ENCODE data around the gene CHIC2. TPM values are rescaled to one million over a fixed set of nuclear protein-coding genes. Genes with fewer than 3 reads are reported as not detected.
"Not testable (repeated sequence)": the region's sequence is repeated elsewhere in the genome, so short reads cannot be mapped to it uniquely, and the experiment has no call there.

Gene CHIC2
- total RNA-seq, 1 experiment from 2014 or later, result 39.1 TPM

DNA sequence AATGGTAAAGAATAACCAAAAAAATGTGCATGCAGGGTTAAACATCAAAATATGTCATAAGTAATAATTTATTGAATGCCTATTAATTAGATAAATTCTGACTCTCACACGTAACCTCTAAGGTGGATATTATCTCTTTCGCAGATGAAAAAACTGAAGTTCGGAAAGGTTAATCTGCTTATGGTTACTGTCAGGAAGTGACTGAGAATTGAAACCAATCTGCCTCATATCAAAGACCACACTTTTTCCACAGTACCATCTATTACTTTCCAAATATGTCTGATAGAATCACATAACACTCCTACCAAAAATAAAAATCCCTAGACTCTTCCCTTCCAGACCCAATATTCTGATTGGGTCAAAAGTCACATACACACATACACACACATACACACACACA is 6.2 kb downstream of the CHIC2 start:
- Histone ChIP-seq H3K27ac (no peak overlapping the region), H3K4me1 (peaks cover 17% of the 10 kb centered on the region), H3K9me3 (replicated peaks) (no peaks in the 10 kb centered on the region), H3K4me3 (no peak overlapping the region), H3K27me3 (no peaks in the 10 kb centered on the region), H3K36me3 (no peaks in the 10 kb centered on the region)
- no peak for DNase-seq

DNA sequence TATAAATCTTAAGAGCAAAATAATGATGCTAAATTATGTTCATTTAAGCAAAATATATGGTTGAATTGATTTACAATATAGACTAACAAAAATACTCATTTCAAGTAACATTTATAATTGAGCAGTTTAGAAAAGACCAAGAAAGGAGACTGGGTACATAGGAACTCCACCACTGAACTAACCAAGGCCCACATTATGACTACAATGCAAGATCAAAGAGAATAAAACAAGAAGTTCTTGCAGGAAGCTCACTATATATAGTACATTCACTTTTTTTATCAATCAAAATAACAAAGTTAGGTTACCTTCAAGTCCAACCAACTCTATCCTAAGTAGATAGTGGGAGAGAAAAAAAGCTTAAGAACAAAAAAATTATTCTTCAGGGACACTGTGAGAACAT is 8.0 kb downstream of the CHIC2 start:
- DNase-seq, result no peak
- Histone ChIP-seq H3K27me3 (no peaks in the 10 kb centered on the region), H3K36me3 (no peaks in the 10 kb centered on the region; the same call in 1 of the 2 replicates), H3K27ac (no peak overlapping the region), H3K4me3 (no peak overlapping the region), H3K9me3 (replicated peaks) (no peaks in the 10 kb centered on the region), H3K4me1 (peaks cover 11% of the 10 kb centered on the region)

DNA sequence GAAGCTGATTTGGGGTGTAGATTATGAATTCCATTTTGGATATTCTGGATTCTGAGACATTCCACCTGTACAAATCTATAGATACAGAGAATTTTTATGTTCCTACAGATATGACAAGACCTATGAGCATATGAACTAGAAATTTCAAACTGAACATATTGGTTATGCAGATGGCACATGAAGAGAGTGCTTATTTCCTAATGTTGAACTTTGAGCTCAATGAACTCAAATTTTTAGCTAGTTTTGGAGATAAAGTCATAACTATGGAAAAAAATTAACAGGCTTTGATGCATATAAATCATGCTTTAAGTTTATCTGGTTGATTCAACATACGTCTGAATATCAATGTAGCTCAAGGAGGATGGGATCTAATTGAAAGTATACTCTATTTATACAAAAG is 8.9 kb downstream of the CHIC2 start:
- Histone ChIP-seq H3K36me3 (no peaks in the 10 kb centered on the region; the same call in 1 of the 2 replicates), H3K4me3 (no peak overlapping the region), H3K9me3 (replicated peaks) (no peaks in the 10 kb centered on the region), H3K27ac (no peak overlapping the region), H3K27me3 (no peaks in the 10 kb centered on the region), H3K4me1 (peaks cover 8% of the 10 kb centered on the region)
- DNase-seq, result no peak

DNA sequence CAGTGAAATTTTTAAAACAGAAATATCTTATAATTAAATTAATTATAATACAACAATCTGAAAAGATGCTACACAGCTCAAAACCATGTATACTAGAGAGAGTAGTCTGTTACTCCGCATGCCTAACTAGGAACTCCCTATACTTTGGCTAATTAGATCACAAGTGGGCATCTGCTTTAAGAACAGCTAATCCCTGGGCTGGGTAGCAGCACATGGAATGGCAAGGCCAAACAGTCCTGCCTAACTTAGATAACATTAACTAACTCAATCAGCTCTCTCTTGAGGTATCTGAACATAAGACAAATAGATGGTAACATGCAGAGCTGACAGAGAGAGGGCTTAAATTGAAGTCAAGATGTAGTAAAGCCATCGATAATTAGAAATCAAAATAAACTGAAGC is 9.9 kb downstream of the CHIC2 start:
- no peak for DNase-seq
- H3K4me3 ChIP-seq, result no peak overlapping the region
- no peaks in the 10 kb centered on the region; the same call in 1 of the 2 replicates for H3K36me3 ChIP-seq
- no peak overlapping the region for H3K27ac ChIP-seq
- peaks cover under 1% of the 10 kb centered on the region; the same call in 1 of the 2 replicates for H3K4me1 ChIP-seq
- H3K27me3 ChIP-seq, result no peaks in the 10 kb centered on the region
- H3K9me3 ChIP-seq (replicated peaks), result no peaks in the 10 kb centered on the region

DNA sequence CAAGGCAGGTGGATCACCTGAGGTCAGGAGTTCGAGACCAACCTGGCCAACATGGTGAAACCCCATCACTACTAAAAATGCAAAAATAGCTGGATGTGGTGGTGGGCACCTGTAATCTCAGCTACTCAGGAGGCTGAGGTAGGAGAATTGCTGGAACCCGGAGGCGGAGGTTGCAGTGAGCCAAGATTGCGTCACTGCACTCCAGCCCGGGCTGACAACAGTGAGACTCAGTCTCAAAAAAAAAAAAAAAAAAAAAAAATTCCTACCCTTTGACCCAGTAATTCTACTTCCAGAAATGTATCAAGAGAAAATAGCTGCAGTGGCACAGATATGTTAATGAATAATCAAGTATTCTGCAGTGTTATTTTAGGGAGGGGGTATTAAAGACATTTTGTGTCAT is 11.1 kb downstream of the CHIC2 start:
- not testable (repeated sequence) for H3K36me3 ChIP-seq; H3K27me3 ChIP-seq; H3K27ac ChIP-seq; DNase-seq; H3K4me3 ChIP-seq; H3K4me1 ChIP-seq; H3K9me3 ChIP-seq (replicated peaks)

DNA sequence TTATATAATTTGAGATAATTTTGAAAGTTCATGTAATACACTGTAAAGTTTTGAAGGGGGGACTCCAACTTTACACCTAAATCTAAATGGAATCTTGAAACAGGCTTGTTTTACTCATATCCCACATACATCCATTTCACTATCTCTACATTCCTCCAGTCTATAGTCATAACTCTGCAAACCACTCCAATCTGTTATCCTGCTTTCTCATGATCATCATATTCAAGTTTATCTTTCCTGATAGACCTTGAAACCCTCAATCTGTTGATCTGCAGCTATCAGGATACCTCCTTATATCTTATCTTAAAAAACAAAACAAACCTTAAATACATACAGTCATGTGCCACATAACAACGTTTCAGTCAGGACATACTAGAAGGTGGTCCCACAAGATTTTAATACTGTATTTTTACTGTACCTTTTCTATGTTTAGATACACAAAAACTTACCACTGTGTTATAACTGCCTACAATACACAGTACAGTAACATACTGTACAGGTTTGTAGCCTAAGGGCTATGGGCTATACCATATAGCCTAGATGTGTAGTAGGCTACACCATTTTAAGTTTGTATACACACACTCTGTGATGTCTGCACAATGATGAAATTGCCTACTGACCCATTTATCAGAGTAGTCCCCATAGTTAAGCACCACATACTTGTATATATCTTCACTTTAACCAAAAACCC is 14.0 kb downstream of the CHIC2 start:
- H3K27ac ChIP-seq, result no peak overlapping the region
- no peaks in the 10 kb centered on the region for H3K27me3 ChIP-seq
- no peak overlapping the region for H3K4me3 ChIP-seq
- H3K36me3 ChIP-seq, result peaks cover 14% of the 10 kb centered on the region
- no peaks in the 10 kb centered on the region for H3K4me1 ChIP-seq
- no peak for DNase-seq
- H3K9me3 ChIP-seq (replicated peaks), result no peaks in the 10 kb centered on the region; the same call in 1 of the 2 replicates

DNA sequence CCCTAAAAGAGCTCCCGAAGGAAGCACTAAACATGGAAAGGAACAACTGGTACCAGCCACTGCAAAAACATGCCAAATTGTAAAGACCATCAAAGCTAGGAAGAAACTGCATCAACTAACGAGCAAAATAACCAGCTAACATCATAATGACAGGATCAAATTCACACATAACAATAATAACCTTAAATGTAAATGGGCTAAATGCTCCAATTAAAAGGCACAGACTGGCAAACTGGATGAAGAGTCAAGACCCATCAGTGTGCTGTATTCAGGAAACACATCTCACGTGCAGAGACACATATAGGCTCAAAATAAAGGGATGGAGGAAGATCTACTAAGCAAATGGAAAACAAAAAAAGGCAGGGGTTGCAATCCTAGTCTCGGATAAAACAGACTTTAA is 20.8 kb downstream of the CHIC2 start:
- not testable (repeated sequence) for H3K9me3 ChIP-seq (replicated peaks)

DNA sequence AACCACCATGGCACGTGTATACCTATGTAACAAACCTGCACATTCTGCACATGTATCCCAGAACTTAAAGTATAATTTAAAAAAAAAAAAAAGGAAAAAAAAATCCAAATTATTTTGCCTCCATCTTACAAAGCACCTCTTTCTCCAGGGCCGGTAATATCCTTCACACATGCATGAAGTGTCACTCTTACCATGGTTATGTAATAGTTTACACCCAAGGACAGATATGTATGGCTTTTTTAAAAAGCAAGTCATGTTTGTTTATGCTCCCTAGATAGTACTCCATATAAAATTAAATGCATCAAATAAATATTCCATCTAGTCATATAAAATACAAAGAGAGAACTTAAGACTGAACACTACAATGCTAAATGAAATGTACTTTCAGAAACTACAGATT is 22.5 kb downstream of the CHIC2 start:
- Histone ChIP-seq H3K27me3 (no peaks in the 10 kb centered on the region), H3K4me1 (no peaks in the 10 kb centered on the region), H3K27ac (no peak overlapping the region), H3K9me3 (replicated peaks) (peaks cover 10% of the 10 kb centered on the region), H3K36me3 (peaks cover 6% of the 10 kb centered on the region), H3K4me3 (no peak overlapping the region)
- no peak for DNase-seq

More for the DNA sequence above, 20.8 kb downstream of the CHIC2 start:
- peaks cover 16% of the 10 kb centered on the region for H3K36me3 ChIP-seq
- H3K27me3 ChIP-seq, H3K4me3 ChIP-seq, DNase-seq, H3K4me1 ChIP-seq, H3K27ac ChIP-seq: not testable (repeated sequence)

DNA sequence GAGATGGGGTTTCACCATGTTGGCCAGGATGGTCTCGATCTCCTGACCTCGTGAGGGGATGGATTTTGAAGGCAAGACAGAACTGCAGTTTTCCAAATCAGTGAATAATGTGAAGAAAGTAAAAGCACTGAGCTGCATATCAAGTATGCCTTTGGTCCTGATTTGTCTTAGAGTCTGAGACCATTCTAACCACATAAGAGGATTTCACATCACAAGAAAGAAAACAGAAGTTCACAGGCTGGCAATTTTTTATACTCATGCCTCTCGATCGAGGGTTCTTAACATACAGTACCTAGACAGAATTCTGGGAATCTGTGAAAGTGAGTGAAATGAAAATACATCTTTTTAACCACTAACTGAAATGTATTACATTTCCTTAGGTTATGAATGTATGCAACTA is 23.3 kb downstream of the CHIC2 start:
- DNase-seq, result no peak
- Histone ChIP-seq H3K4me1 (no peaks in the 10 kb centered on the region), H3K9me3 (replicated peaks) (peaks cover 10% of the 10 kb centered on the region), H3K36me3 (peaks cover 6% of the 10 kb centered on the region), H3K27ac (no peak overlapping the region), H3K27me3 (no peaks in the 10 kb centered on the region), H3K4me3 (no peak overlapping the region)

DNA sequence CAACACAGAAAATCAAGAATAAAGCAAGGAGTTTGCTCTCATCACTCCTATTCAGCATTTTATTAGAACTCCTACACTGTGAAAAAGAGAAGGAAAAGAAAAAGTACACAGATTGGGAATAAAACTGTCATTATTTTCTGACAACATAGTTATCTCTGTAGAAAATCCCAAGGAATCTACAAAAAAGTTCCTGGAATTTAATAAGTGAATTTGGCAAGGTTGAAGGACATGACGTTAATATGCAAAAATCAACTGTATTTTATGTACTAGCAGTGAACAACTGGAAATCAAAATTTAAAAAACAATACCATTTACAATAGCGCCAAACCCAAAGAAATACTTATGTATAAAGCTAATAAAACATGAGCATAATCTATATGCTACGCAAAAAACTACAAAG is 26.3 kb downstream of the CHIC2 start:
- Histone ChIP-seq H3K4me3 (no peak overlapping the region), H3K27ac (no peak overlapping the region), H3K9me3 (replicated peaks) (no peaks in the 10 kb centered on the region), H3K27me3 (no peaks in the 10 kb centered on the region), H3K4me1 (no peaks in the 10 kb centered on the region), H3K36me3 (peaks cover 7% of the 10 kb centered on the region; the same call in 1 of the 2 replicates)
- DNase-seq, result no peak

DNA sequence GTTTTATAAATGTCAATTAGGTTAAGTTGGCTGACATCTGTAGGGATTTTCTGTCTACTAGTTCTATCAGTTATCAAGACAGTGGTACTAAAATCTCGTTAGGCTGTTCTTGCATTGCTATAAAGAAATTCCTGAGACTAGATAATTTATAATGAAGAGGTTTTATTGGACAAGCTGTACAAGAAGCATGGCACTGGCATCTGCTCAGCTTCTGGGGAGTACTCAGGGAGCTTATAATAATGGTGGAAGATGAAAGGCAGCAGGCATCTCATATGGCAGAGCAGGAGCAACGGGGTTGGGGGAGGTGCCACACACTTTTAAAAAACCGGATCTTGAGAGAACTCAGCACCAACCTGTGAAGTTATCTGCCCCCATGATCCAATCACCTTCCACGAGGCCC is 28.2 kb downstream of the CHIC2 start:
- no peaks in the 10 kb centered on the region for H3K27me3 ChIP-seq
- H3K4me3 ChIP-seq, result no peak overlapping the region
- 0 out of 2 replicates have a peak, but pooled peaks cover 5% of the 10 kb centered on the region for H3K36me3 ChIP-seq
- no peaks in the 10 kb centered on the region for H3K9me3 ChIP-seq (replicated peaks)
- no peak overlapping the region for H3K27ac ChIP-seq
- no peaks in the 10 kb centered on the region for H3K4me1 ChIP-seq
- DNase-seq, result no peak

DNA sequence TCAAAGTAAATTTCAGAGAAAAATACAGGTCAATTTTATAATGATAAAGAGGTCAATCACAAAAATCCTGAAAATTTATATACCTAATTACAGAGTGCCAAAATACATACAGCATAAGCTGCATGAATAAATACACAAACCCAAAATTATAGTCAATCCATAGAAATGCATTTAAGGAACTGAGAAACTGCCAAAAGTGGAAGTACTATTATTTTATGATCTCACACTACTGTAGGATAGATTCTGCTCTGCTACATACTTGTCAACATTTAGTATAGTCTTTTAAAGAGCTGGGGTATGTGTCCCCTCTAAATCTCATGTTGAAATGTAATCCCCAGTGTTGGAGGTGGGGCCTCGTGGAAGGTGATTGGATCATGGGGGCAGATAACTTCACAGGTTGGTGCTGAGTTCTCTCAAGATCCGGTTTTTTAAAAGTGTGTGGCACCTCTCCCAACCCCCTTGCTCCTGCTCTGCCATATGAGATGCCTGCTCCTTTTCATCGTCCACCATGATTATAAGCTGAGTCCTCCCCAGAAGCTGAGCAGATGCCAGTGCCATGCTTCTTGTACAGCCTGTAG is 31.8 kb downstream of the CHIC2 start:
- no peak for DNase-seq
- H3K36me3 ChIP-seq, result 0 out of 2 replicates have a peak, but pooled peaks cover 5% of the 10 kb centered on the region
- H3K9me3 ChIP-seq (replicated peaks), result no peaks in the 10 kb centered on the region
- H3K27me3 ChIP-seq, result no peaks in the 10 kb centered on the region
- H3K4me3 ChIP-seq, result no peak overlapping the region
- H3K27ac ChIP-seq, result no peak overlapping the region
- no peaks in the 10 kb centered on the region for H3K4me1 ChIP-seq

DNA sequence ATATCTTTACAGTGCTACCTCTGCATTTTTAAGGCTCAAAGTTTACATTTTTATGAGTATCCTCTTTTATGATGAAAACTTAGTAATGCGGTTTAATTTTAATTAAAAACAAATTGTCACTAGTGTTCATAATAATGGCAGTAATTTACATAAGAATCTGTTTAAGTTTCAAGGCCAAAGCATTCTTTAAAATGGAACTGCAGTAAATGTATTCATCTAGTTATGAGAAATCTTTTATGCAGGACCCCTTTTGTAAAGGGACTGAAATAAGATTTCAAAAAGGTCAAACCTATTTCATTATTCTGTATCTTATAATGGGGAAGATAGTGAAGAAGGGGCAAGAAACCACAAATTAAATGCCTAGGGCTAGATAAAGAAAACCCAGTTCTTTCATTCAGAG is 37.1 kb downstream of the CHIC2 start:
- H3K4me3 ChIP-seq, result no peak overlapping the region
- H3K9me3 ChIP-seq (replicated peaks), result 0 out of 2 replicates have a peak, but pooled peaks cover 4% of the 10 kb centered on the region
- no peaks in the 10 kb centered on the region for H3K4me1 ChIP-seq
- H3K36me3 ChIP-seq, result no peaks in the 10 kb centered on the region; the same call in 1 of the 2 replicates
- H3K27me3 ChIP-seq, result no peaks in the 10 kb centered on the region
- DNase-seq, result no peak
- H3K27ac ChIP-seq, result no peak overlapping the region

DNA sequence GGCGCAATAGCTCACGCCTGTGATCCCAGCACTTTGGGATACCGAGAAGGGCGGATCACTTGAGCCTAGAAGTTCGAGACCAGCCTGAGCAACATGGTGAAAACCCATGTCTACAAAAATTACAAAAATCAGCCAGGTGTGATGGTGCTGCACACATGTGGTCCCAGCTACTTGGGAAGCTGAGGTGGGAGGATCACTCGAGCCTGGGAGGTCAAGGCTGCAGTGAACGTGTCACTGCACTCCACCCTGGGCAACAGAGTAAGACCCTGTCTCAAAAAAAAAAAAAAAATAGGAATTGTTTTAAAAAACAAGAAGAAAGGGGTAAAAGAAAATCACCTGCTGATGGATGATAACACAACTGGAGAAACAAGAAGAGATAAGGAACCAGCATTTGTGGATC is 38.8 kb downstream of the CHIC2 start:
- Histone ChIP-seq H3K4me3 (no peak overlapping the region), H3K36me3 (no peaks in the 10 kb centered on the region; the same call in 1 of the 2 replicates), H3K27ac (no peak overlapping the region), H3K4me1 (no peaks in the 10 kb centered on the region), H3K9me3 (replicated peaks) (0 out of 2 replicates have a peak, but pooled peaks cover 4% of the 10 kb centered on the region), H3K27me3 (no peaks in the 10 kb centered on the region)
- no peak for DNase-seq

DNA sequence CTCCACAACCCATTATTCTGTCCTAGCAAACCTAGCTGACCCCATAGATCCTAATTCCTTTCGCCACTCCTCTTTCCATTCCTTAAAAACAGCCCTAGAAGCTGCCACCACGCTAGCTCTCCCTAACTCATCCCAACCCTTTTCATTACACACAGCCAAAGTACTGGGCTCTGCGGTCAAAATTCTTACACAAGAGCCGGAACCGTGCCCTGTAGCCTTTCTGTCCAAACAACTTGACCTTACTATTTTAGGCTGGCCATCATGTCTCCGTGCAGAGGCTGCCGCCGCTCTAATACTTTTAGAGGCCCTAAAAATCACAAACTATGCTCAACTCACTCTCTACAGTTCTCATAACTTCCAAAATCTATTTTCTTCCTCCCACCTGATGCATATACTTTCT is 41.4 kb downstream of the CHIC2 start:
- H3K9me3 ChIP-seq (replicated peaks); H3K36me3 ChIP-seq; DNase-seq; H3K4me1 ChIP-seq; H3K4me3 ChIP-seq; H3K27ac ChIP-seq; H3K27me3 ChIP-seq: not testable (repeated sequence)

DNA sequence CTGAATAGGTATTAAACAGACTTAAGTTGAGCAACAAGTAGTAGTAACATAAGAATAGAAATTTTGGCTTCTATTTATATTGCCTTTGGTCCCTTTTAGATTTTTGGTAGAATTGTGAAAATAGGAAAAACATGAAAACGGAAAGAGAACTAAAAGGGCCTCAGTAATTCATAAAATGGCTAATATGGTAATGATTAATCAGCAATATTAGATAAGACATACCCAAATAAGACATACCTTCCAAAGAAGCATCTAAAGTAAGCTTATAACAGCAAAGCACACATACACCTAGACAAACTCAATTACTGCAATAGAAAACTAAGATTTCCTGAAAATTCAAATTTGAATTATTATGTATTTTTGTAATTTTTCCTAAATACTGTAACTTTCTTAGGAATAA is 46.4 kb downstream of the CHIC2 start:
- Histone ChIP-seq H3K4me1 (no peaks in the 10 kb centered on the region; the same call in 1 of the 2 replicates), H3K27me3 (no peaks in the 10 kb centered on the region), H3K4me3 (no peak overlapping the region), H3K27ac (no peak overlapping the region), H3K36me3 (no peaks in the 10 kb centered on the region; the same call in 1 of the 2 replicates), H3K9me3 (replicated peaks) (no peaks in the 10 kb centered on the region)
- no peak for DNase-seq
